ENCODE results near the gene SMCO2.

DNA sequence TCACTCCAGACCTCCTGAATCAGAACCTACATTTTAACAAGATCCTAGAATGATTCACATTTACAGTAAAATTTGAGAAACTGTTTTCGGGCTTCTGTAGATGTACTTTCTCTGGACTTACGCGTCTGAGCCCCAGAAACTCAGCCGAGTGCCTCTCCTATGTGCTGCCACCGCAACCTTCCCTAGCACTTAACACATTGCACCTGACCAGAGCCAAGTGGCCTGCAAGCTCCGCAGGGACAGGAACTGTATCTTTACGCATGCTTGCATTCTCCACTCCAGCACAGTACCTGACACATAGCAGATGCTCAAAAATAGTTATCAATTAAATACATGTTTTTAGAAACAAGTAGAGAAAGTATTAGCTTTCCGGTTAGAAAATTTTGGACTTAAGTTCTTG is 1.2 kb downstream of the SMCO2 start:
- TF ChIP-seq POLR2A (IDR thresholded peaks at IDR 0.05; ENCODE audit: low read length) (no peak), GATA1 (IDR thresholded peaks at IDR 0.05; ENCODE audit: low read depth, low read length) (no peak)
